Thyroid gland (tissue), 4 donors: Measurements from ENCODE around the gene LILRA6.
"Not testable (repeated sequence)": the region's sequence is repeated elsewhere in the genome, so short reads cannot be mapped to it uniquely, and the experiment has no call there.

Experiments used
- CTCF ChIP-seq, 6 experiments: fragments of 200-600 bp in 3 of 6; fragments of 450-650 bp in 3 of 6; sonication (generic) in 3 of 6; IDR thresholded peaks; one replicate each; pipeline ENCODE4 v1.5.1; 2016 to 2019; ENCODE audit warnings: antibody characterized with exemption in 6 of 6, mild to moderate bottlenecking in 2 of 6, inconsistent platforms in 1 of 6, moderate library complexity in 1 of 6
- POLR2A ChIP-seq, 2 donors: fragments of 450-650 bp; IDR thresholded peaks; one replicate each; pipeline ENCODE4 v1.6.1; 2017; ENCODE audit warnings: antibody characterized with exemption in 2 of 2, mild to moderate bottlenecking in 2 of 2, moderate library complexity in 1 of 2

GRCh38 chr19:54280441-54280840 lies 37.9 kb upstream of the LILRA6 start:
- TF ChIP-seq CTCF, POLR2A (IDR thresholded peaks at IDR 0.05): not testable (repeated sequence)
